CD8-positive, alpha-beta memory T cell (primary cell): ENCODE data around the gene THPO. TPM values are rescaled to one million over a fixed set of nuclear protein-coding genes. Genes with fewer than 3 reads are reported as not detected.

Experiments used
- CTCF ChIA-PET: fragments of 350-600 bp; sonication (Branson Sonifier 250); formaldehyde crosslinking; loops from one replicate; lab custom pipeline; 2021; ENCODE audit warnings: antibody characterized with exemption; lab: Charles Lee
- POLR2A ChIA-PET: fragments of 350-600 bp; sonication (Branson Sonifier 250); formaldehyde crosslinking; loops from one replicate; lab custom pipeline; 2021; ENCODE audit warnings: antibody characterized with exemption; lab: Charles Lee
- DNase-seq, 5 donors: peaks; one replicate each; pipeline versions ENCODE4 v3.0.0 to v3.0.0-alpha.2; 2020 to 2022; ENCODE audit warnings: mixed read lengths in 1 of 5
- H3K27ac ChIP-seq: one replicate; pipeline ENCODE4 v1.7.0; 2013; ENCODE audit warnings: low read depth, mild to moderate bottlenecking, low read length, moderate library complexity
- H3K27me3 ChIP-seq: 2 replicates; pipeline ENCODE4 v1.7.0; 2013; ENCODE audit warnings: low read length, mild to moderate bottlenecking; ENCODE audit not compliant: insufficient read depth, poor library complexity, severe bottlenecking
- H3K36me3 ChIP-seq: 2 replicates; pipeline ENCODE4 v1.7.0; 2013; ENCODE audit warnings: mild to moderate bottlenecking, low read length, moderate library complexity; ENCODE audit not compliant: insufficient read depth
- H3K4me1 ChIP-seq: 2 replicates; pipeline ENCODE4 v1.7.0; 2013; ENCODE audit warnings: mild to moderate bottlenecking, low read length, moderate library complexity; ENCODE audit not compliant: insufficient read depth
- H3K4me3 ChIP-seq: 2 replicates; pipeline ENCODE4 v1.7.0; 2013; ENCODE audit warnings: mild to moderate bottlenecking, low read length
- H3K9me3 ChIP-seq: 2 replicates; pipeline ENCODE4 v1.7.0; 2013; ENCODE audit warnings: mild to moderate bottlenecking, low read length
- H3K27ac Mint-ChIP-seq, 8 donors: one replicate each; pipeline ENCODE4 v1.8.0; 2020 to 2021; ENCODE audit warnings: mixed read lengths in 8 of 8, mild to moderate bottlenecking in 6 of 8, inconsistent platforms in 3 of 8, moderate library complexity in 3 of 8
- H3K27me3 Mint-ChIP-seq, 2 donors: one replicate each; pipeline ENCODE4 v1.8.0; 2020 to 2021; ENCODE audit warnings: mixed read lengths in 2 of 2, mild to moderate bottlenecking in 1 of 2, moderate library complexity in 1 of 2
- H3K36me3 Mint-ChIP-seq, 3 donors: one replicate each; pipeline ENCODE4 v1.8.0; 2020 to 2021; ENCODE audit warnings: mixed read lengths in 3 of 3, inconsistent platforms in 1 of 3, mild to moderate bottlenecking in 1 of 3
- H3K4me1 Mint-ChIP-seq, 3 donors: one replicate each; pipeline ENCODE4 v1.8.0; 2020 to 2021; ENCODE audit warnings: mixed read lengths in 3 of 3, inconsistent platforms in 1 of 3, mild to moderate bottlenecking in 1 of 3
- H3K4me3 Mint-ChIP-seq, 7 donors: one replicate each; pipeline ENCODE4 v1.8.0; 2020 to 2021; ENCODE audit warnings: mixed read lengths in 7 of 7, mild to moderate bottlenecking in 6 of 7, moderate library complexity in 4 of 7, inconsistent platforms in 2 of 7
- H3K9me3 Mint-ChIP-seq, 5 donors: one replicate each; pipeline ENCODE4 v1.8.0; 2020 to 2022; ENCODE audit warnings: mixed read lengths in 5 of 5, mild to moderate bottlenecking in 3 of 5, moderate library complexity in 2 of 5, inconsistent platforms in 1 of 5
- polyA plus RNA-seq: library from polyadenylated mRNA; unstranded; fragments of 300-500 nt; fragmentation: Illumina TruSeq; gene quantifications from one replicate; pipeline ENCODE4 v1.2.3, GENCODE V29; 2021
- total RNA-seq, 2 experiments: library from RNA; stranded (reverse); gene quantifications; one replicate each; pipeline ENCODE4 v1.2.3, GENCODE V29; 2021

THPO gene
- total and polyA plus RNA-seq, 3 experiments from 2014 or later, result not detected

GRCh38 chr3:184332370-184333090 is 45.5 kb downstream of the THPO start:
- H3K4me1 Mint-ChIP-seq, result peaks cover 23 to 34% (median 27%) of the 10 kb centered on the region in 3 donors
- Histone ChIP-seq H3K36me3 (peaks cover 44% of the 10 kb centered on the region), H3K27ac (no peak overlapping the region), H3K9me3 (no peaks in the 10 kb centered on the region), H3K4me1 (peaks cover 19% of the 10 kb centered on the region), H3K27me3 (no peaks in the 10 kb centered on the region), H3K4me3 (no peak overlapping the region)
- peak overlapping the region; percentile 4 to 97 (median 82) for H3K27ac Mint-ChIP-seq
- H3K36me3 Mint-ChIP-seq, result peaks cover 0 to 77% (median 23%) of the 10 kb centered on the region in 3 donors
- POLR2A ChIA-PET, result no interaction called here
- no peak for DNase-seq
- H3K27me3 Mint-ChIP-seq, result peaks cover 0 to 4% of the 10 kb centered on the region in 2 donors
- CTCF ChIA-PET, result no interaction called here
- no peaks in the 10 kb centered on the region for H3K9me3 Mint-ChIP-seq
- H3K4me3 Mint-ChIP-seq, result peak overlapping the region in 1 of 7 donors; percentile 27

GRCh38 chr3:184328516-184328915 is 49.5 kb downstream of the THPO start:
- DNase-seq, result no peak
- CTCF ChIA-PET, result interaction anchor here (1.3 kb wide), 1 partner anchor 22 kb away, joined by 4 read pairs; no protein-coding TSS in a partner anchor
- Mint-ChIP-seq H3K4me1 (peaks cover under 1 to 6% (median 1%) of the 10 kb centered on the region in 3 donors), H3K36me3 (peaks cover 0 to 96% (median 25%) of the 10 kb centered on the region in 3 donors), H3K9me3 (no peaks in the 10 kb centered on the region), H3K27me3 (no peaks in the 10 kb centered on the region), H3K4me3 (peak overlapping the region in 1 of 7 donors; percentile 21), H3K27ac (peak overlapping the region in 2 of 8 donors; percentile 9 to 58)
- Histone ChIP-seq H3K27ac (no peak overlapping the region), H3K36me3 (peaks cover 82% of the 10 kb centered on the region), H3K4me3 (no peak overlapping the region), H3K27me3 (no peaks in the 10 kb centered on the region), H3K4me1 (no peaks in the 10 kb centered on the region), H3K9me3 (no peaks in the 10 kb centered on the region)
- POLR2A ChIA-PET, result no interaction called here

GRCh38 chr3:184327171-184327570 is 50.8 kb downstream of the THPO start:
- ChIA-PET CTCF (interaction anchor here (1.3 kb wide), 1 partner anchor 24 kb away, joined by 4 read pairs; no protein-coding TSS in a partner anchor), POLR2A (no interaction called here)
- H3K4me3 ChIP-seq, result no peak overlapping the region
- peaks cover 83% of the 10 kb centered on the region for H3K36me3 ChIP-seq
- Mint-ChIP-seq H3K36me3 (peaks cover 0 to 96% (median 25%) of the 10 kb centered on the region in 3 donors), H3K27me3 (no peaks in the 10 kb centered on the region), H3K9me3 (no peaks in the 10 kb centered on the region), H3K4me3 (no peak overlapping the region), H3K4me1 (no peaks in the 10 kb centered on the region), H3K27ac (peak overlapping the region in 3 of 8 donors; percentile 43 to 70 (median 67))
- no peaks in the 10 kb centered on the region for H3K4me1 ChIP-seq
- DNase-seq, result no peak
- H3K9me3 ChIP-seq, result no peaks in the 10 kb centered on the region
- no peaks in the 10 kb centered on the region for H3K27me3 ChIP-seq
- no peak overlapping the region for H3K27ac ChIP-seq

GRCh38 chr3:184325715-184326369 is 52.2 kb downstream of the THPO start:
- no peaks in the 10 kb centered on the region for H3K27me3 ChIP-seq
- no peaks in the 10 kb centered on the region for H3K4me1 Mint-ChIP-seq
- no peaks in the 10 kb centered on the region for H3K4me1 ChIP-seq
- no peak for DNase-seq
- H3K27ac Mint-ChIP-seq, result peak overlapping the region in 3 of 8 donors; percentile 37 to 66 (median 43)
- H3K27ac ChIP-seq, result no peak overlapping the region
- no peak overlapping the region for H3K4me3 Mint-ChIP-seq
- H3K9me3 Mint-ChIP-seq, result no peaks in the 10 kb centered on the region
- H3K36me3 Mint-ChIP-seq, result peaks cover 0 to 96% (median 30%) of the 10 kb centered on the region in 3 donors
- ChIA-PET CTCF (no interaction called here), POLR2A (no interaction called here)
- H3K4me3 ChIP-seq, result no peak overlapping the region
- no peaks in the 10 kb centered on the region for H3K27me3 Mint-ChIP-seq
- no peaks in the 10 kb centered on the region for H3K9me3 ChIP-seq
- H3K36me3 ChIP-seq, result peaks cover 83% of the 10 kb centered on the region

GRCh38 chr3:184325269-184325668 is 52.7 kb downstream of the THPO start:
- no peaks in the 10 kb centered on the region for H3K9me3 Mint-ChIP-seq
- no peaks in the 10 kb centered on the region for H3K4me1 Mint-ChIP-seq
- Histone ChIP-seq H3K36me3 (peaks cover 88% of the 10 kb centered on the region), H3K9me3 (no peaks in the 10 kb centered on the region), H3K4me3 (no peak overlapping the region), H3K4me1 (no peaks in the 10 kb centered on the region), H3K27me3 (no peaks in the 10 kb centered on the region), H3K27ac (no peak overlapping the region)
- CTCF ChIA-PET, result no interaction called here
- H3K27ac Mint-ChIP-seq, result peak overlapping the region in 1 of 8 donors; percentile 70
- POLR2A ChIA-PET, result no interaction called here
- H3K27me3 Mint-ChIP-seq, result no peaks in the 10 kb centered on the region
- no peak overlapping the region for H3K4me3 Mint-ChIP-seq
- no peak for DNase-seq
- H3K36me3 Mint-ChIP-seq, result peaks cover 0 to 98% (median 33%) of the 10 kb centered on the region in 3 donors

- peaks cover 82% of the 10 kb centered on the region for H3K36me3 ChIP-seq
- CTCF ChIA-PET, result interaction anchor here (1.1 kb wide), 1 partner anchor 190 kb away, joined by 3 read pairs; no protein-coding TSS in a partner anchor
- Mint-ChIP-seq H3K9me3 (no peaks in the 10 kb centered on the region), H3K4me3 (no peak overlapping the region), H3K27ac (no peak overlapping the region), H3K27me3 (no peaks in the 10 kb centered on the region), H3K36me3 (peaks cover 0 to 96% (median 24%) of the 10 kb centered on the region in 3 donors), H3K4me1 (peaks cover 6 to 10% (median 6%) of the 10 kb centered on the region in 3 donors)
- no peaks in the 10 kb centered on the region for H3K9me3 ChIP-seq
- no peaks in the 10 kb centered on the region for H3K27me3 ChIP-seq
- POLR2A ChIA-PET, result no interaction called here
- no peak overlapping the region for H3K4me3 ChIP-seq
- no peak overlapping the region for H3K27ac ChIP-seq
- no peaks in the 10 kb centered on the region for H3K4me1 ChIP-seq
- no peak for DNase-seq
Measured at GRCh38 chr3:184323696-184324095, 54.3 kb downstream of the THPO start.

GRCh38 chr3:184322731-184323487 is 55.1 kb downstream of the THPO start:
- Mint-ChIP-seq H3K27me3 (no peaks in the 10 kb centered on the region), H3K4me3 (no peak overlapping the region), H3K27ac (no peak overlapping the region), H3K36me3 (peaks cover 0 to 91% (median 20%) of the 10 kb centered on the region in 3 donors), H3K9me3 (no peaks in the 10 kb centered on the region), H3K4me1 (peaks cover 9 to 14% (median 9%) of the 10 kb centered on the region in 3 donors)
- Histone ChIP-seq H3K27ac (no peak overlapping the region), H3K9me3 (no peaks in the 10 kb centered on the region), H3K36me3 (peaks cover 76% of the 10 kb centered on the region), H3K4me3 (no peak overlapping the region), H3K27me3 (no peaks in the 10 kb centered on the region), H3K4me1 (no peaks in the 10 kb centered on the region)
- DNase-seq, result no peak
- CTCF ChIA-PET, result no interaction called here
- POLR2A ChIA-PET, result no interaction called here
